Measurements from ENCODE around the gene PLPPR1.

DNA sequence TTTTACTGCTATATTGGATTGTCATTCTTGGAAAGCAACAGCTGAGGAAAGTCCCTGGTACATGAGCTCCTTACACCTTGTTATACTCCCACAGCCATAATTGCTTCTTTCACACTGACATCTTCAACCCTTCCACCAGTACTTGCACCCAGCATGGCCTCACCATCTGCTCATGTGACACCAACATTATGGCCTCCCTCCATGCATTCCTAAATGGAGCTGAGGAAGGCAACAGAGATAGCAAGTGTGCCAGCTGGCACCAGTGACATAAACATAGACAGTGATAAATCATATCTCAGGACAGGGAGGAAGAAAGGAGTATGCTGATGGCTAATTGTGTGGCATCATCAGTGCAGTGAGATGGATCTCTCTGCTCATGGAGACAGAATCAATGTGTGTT is 236.7 kb downstream of the PLPPR1 start:
- TF ChIP-seq CTCF (conservative IDR thresholded peaks at IDR 0.05 in 1 of 2, IDR thresholded peaks at IDR 0.05 in 1 of 2; ENCODE audit: low read depth in 1 of 2, low read length in 2 of 2) (no peak), EZH2 (IDR thresholded peaks at IDR 0.05; ENCODE audit: low read length, missing control alignments) (no peak)
